ENCODE measurements around the gene RNF141.
A peak's percentile ranks its signal among the peaks of the same experiment; 100 is the strongest.

RNF141 gene, protein sequence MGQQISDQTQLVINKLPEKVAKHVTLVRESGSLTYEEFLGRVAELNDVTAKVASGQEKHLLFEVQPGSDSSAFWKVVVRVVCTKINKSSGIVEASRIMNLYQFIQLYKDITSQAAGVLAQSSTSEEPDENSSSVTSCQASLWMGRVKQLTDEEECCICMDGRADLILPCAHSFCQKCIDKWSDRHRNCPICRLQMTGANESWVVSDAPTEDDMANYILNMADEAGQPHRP

DNA sequence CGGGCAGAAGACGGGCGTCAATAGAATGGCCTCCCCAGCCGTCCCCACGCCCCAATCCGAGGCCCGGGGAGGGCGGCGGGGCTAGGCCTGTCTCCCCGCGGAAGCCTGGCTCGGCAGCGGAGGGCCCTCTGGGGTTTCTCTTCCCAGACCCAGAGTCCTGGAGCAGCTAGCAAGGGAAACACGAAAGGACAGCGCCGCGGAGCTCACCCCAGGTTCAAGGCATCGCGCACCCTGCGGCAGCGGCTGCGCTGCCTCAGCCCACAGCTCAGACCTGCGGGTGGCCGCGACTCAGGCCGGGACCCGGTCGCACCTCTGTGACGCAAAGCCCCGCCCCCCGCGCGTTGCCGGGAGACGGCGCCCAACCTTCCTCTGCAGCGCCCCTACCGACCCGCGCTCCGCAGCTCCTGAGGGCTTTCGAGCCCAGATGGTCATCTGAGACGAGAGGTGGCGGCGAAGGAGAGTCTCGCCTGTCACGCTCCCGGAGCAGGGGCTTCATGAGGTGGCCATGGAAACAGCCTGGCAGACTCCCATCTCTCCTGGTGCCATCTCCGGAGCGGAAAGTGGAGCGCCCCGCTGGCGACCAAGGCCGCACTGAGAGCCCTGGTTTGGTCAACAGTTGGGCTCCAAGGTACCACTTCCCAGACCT lies at the start of gene RNF141:
RNF141 (minus strand) TSS at position 273 of the 646 bp plus-strand sequence. CDS start 7,029 bp downstream, outside the sequence.
- peak; percentile 74 for DNase-seq

DNA sequence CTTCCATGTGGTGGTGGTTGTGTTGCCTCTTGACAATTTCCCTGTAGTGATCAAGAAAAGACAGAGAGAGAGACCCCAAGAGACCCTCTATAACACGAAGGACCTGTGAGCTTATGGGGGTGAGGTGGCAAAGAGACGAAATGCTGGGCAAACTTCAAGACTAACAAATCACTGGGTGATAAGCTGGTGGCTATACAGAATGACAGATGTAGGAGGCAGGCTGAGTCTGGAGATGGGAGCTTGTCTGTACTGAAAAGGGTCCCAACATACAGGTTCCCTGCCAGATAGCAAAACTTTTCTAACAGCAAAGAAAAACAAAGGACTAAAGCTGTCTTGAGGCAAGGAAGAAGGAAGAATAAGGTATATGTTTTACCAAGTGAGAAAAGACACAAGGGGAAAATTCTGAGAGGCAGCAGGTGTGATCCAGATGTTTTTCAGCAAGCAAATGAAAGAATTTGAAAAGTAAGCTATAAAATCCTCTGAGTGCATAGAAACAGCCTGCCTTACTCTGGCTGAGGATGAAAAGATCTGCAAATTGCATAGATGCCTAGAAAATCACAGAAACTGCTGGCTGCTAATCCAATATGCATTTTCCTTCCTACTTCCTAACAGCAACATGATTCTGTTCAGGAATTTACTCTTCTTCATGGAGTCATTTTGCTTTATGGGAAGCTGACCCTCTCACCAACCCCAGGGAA lies 49.4 kb upstream of the RNF141 start:
- no peak for DNase-seq

DNA sequence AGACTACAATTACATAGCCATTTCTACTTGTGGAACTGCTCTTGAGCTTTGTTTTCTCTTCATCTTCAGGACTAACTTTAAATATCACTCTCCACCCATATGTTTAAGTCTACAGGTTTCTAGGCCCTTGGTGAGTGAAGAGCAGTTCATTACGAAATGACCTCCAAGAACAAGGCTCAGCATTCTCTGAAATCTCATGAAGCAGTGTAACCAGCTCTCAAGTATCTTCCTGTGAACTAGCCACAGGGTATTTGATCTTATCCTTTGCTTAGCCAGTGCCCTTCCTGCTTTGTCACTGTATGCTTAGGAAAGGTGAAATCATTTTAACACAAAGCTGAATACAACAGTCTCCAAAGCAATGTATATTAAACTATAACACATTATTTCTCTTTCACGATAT lies 47.9 kb upstream of the RNF141 start:
- no peak for DNase-seq

DNA sequence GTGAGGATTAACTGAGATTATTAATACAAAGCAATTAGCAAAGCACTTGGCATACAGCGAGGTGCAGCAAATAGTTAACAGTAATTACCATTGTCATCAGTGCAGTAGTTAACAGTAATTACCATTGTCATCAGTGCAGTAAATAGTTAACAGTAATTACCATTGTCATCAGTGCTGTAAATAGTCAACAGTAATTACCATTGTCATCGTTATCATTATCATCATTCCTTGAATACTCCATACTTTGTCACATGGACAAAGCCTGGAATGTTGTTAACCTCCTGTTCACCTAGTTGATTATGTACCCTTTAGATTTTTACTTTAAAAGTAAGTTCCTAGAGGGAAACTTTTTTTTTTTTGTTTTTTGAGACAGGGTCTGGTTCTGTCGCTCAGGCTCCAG lies 47.0 kb upstream of the RNF141 start:
- DNase-seq = no peak

DNA sequence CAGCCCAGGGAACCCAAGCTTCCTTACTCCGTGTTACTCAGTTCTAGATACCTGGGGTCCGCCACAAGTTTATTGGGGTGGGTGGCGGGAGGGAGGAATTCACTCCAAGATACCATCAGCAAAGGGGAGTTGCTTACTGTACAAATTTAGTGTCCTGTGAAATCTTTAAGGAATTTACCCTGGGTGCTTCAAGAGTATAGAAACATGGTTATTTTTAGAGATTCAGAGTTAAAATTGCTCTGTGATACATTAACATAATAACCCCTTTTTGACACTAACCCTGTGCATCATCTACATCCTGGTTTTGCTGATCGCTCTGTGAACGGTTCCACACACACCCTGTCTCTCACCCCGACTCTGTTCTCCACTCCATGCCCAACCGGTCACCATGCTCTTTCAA lies 46.4 kb upstream of the RNF141 start:
- DNase-seq = no peak

DNA sequence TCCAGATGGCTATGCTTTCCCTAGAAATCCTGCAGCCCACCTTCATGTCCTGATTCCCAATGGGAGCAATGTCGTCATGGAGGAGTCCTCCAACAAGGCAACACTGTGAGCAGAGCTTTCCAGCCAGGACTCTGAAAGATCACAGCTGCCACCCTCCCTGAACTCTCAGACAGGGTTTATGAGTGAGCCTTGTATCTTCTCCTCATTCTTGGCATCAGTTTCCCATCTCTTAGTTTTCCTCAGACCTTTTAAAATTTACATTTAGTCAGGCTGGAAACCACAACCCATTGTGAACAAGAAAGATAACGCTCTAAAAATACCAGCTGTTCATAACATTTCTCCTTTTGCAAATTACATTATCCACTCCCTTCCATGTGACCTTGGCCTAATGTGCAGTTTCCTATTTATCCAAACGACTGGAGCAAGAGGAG lies 43.1 kb upstream of the RNF141 start:
- no peak for DNase-seq

DNA sequence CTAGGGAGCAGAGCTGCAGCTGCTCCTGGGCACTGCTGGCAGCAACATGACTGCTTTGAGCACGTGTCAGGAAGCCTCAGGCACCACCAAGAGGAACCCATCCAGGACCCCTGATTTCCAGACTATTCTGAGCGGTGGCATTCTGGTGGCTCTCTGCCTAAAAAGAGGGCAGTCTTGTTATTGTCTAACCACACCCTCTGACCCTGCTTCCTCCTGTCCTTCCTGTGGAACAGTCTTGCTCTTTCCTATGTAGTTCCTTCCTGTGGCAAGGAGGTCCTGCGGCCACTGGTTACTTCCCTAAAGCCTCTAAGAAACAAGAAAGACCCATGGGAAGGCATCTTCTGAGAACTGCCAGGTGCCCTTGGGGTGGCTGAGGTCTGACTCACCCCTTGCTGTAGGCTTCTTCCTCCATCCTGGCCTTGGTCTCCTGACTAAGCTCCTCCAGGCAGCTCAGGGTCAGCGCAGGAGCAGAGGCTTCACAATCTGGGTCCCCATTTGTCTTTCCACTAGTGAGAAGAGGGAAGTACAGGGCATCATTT lies 40.6 kb upstream of the RNF141 start:
- no peak for DNase-seq

DNA sequence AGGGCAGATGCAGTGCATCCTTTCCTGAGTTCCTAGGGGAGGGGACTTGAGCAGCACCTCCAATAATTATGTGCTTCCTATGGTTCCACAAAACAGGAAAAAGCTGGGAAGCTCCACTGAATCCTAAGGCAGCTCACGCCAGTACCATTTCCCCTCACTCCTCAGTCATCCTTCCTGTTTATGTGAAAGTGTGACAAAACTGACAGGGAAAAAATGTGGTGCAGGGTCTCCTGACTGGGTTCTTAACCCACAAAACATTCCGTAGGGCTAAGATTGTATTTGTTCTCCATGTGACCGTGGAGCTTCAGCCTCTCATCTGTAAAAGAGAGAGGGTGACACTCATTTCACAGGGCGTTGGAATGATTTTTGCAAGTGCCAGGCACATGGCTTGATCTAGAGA lies 39.6 kb upstream of the RNF141 start:
- DNase-seq = no peak

DNA sequence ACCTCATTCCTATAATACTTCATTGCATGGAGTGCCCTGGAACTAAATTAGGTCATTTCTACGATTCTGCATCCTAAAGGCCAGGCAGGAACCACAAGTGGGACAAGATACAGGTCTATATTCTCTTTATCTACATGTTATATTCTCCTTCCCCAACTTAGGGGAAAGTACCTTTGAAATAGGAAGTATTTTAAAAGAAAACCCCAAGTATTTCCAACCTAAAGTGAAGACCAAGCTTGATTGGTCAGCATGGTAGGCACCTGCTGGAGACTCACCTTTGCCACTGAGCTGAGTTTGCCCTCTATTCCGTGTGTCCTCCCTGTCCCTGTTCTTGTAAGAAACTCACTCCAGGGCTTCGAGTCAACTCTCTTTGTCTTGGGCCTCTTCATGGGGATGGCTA lies 38.7 kb upstream of the RNF141 start:
- no peak for DNase-seq

DNA sequence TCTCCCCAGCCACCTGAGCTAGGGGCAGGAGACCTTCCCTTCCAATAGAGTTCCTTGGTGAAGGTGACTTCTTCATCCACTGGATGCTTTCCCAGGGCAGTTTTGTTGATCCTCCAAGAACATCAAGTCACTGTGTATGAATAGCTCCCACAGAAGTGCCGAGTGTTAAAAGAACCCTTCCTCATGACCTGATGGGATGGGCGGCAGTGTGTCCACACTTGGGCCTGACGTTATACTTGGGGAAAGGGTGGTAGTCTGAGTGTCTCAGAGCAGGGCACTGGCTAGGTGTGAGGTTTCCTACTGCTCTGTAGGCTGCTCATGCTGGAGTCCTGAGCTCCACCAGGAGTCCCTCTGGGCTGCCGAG lies 35.0 kb upstream of the RNF141 start:
- DNase-seq = no peak

DNA sequence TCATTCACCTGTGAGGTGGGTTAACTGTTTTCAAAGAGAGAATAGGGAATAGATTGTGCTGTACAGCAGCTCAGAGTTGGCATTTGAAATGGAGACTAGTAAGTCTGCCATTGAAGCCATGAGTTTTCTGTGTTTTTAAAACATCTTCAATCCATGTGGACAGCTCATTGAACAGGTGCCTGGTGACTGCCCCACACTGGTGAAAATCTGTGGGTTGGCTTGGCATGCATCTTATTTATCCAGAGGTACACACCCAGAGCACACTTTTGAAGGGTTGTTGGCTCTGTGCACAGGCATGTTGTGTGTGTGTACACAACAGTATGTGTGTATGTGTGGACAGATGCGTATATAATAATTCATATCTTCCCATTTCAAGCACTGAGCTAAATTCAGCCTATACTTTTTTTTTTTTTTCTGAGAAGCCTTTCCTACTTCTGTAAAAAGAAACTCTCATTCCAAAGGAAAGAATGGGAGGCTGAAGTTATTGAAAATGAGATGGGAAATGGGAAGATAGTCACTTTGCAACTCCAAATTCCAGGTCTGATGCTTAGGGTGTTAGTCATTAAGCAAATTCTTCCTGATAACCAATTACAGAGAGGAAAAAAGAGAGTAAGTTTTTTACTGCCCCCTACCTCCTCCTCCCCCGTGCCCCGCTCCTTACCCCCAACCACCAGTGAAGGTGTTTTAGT lies 34.5 kb upstream of the RNF141 start:
- DNase-seq = no peak

DNA sequence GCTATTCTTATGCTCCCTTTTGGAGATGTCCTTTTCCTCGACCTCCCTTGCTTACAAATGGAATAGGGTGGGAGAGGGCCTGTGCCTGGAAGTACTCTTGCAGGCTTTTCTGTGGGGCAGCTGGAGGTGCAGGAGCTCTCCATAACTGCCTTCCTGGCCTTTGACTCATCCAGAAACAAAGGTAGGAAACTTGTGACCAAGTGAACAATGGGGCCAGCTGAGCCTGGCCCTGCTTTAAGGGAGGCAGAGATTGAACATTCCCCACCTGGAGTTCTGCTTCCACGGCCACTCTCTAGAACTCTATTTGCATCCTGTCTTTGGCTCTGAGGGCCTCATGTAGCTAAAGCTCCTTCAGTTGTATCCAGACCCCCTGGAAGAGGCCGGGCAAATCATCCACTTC lies 32.6 kb upstream of the RNF141 start:
- DNase-seq = no peak

DNA sequence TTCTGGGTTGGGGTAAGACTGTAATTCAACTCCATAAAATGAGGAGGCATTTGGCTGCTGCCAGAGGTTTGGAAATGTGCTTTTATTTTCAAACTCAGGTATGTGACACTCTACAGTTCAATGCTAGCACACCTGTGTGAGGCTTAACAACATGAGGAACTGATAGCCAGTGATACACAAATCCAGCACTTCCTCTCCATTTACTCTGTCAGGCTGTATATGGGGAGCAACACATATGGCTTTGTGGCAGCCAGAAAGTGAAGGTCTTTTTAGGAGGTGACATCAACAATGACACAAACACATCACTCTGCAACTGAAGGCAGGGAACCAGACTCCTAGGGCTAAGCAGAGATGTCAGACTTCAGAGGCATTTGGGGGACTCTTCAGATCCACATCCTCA lies 32.0 kb upstream of the RNF141 start:
- DNase-seq = no peak

DNA sequence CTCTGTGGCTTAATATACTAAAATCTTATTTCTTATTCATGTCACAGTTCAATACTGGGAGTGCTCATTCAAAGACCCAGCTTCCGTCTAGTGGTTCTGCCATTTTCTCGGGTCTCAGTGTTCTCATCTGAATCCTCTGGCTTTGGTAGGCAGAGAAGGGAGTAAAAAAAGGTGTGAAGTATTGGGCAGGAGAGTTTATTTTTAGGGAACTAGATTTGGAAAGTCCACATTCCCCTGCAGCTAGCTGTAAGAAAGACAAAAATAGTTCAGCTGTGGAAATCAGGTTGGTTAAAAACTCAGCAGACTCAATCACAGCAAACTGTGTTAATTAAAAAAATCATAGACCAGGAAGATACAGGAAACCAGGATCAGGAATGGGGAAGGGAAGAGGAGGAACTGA lies 31.5 kb upstream of the RNF141 start:
- DNase-seq = no peak

DNA sequence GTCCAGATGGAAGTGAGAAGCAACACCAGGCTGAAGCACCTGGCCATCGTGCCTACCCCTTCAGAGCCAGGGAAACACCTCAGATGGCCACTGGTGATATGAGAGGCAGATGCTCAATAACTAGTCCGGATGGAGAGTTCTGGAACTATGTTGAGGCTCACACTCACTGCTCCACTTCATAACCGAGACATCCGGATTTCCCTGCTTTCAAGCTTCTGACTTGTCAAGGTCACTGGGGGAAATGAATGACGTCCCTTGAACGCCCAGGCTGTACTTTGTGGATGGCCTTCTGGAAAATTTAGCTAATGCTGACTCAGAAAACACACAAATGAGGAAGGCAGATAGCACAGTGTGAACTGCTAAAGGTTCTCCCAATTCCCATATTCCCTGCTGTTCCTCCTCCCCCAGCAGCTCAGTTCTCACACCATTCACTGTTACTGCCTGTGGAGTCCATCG lies 27.5 kb upstream of the RNF141 start, which contains the start of gene LYVE1:
LYVE1 (minus strand) TSS at position 180 of the 456 bp plus-strand sequence; CDS start at position 47, 133 bp downstream.
- no peak for DNase-seq

DNA sequence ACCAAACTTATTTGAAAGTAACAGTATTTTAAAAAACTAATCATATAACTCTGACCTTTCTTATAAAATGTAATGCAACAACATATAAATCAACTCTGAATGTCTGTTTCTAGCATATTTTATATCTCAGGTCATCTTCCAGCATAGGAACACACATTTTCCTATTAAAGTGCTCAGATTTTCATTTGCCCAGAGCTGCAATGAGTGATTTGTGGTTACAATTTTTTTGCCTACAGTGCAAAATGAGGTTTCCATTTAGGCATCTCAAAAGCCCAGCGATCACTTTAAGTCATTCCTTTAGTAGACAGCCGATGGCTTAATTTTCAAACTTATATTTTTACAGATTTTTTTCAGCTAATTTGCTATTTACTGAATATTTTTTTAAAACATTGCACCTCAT lies 26.5 kb upstream of the RNF141 start:
- no peak for DNase-seq

DNA sequence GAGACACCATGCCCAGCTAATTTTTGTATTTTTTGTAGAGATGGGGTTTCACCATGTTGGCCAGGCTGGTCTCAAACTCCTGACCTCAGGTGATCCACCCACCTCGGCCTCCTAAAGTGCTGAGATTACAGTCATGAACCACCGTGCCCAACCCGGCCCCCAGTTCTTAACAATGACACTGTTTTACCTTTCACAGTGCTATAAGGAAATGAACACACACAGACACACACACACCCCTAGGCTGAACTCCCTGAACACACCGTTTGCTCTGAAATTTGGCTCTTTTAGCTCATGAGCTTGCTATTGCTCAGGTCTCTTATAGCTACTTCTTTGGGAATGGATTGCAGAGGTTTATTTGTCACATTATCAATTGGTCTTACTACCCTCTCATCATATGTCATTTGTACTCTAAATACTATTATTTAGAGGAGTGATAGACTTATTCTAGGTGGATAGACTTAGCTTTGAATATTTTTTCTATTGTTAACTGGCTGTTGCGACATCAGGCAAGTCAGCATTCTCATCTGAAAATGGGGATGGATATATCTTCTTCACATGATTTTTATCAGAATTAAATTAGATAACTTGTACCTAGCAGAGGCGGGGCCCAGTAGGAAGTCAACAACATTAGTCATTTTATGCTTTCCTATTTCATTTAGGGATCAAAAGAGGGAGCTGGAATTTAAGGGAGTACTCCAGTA lies 25.4 kb upstream of the RNF141 start:
- no peak for DNase-seq

DNA sequence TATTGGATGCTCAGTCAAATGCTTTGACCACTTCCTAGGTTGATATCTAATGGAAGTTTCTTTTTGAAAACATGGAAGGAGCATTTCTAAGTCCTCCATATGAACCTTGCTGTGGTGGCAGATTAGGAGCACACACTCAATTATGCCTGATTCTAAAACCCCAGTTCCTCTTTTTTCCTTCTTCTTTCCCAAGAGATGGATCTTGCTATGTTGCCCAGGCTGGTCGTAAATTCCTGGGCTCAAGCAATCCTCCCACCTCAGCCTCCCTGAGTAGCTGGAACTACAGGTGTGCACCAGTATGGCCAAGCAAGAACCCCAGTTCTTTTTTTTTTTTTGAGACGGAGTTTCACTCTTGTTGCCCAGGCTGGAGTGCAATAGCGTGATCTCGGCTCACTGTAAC lies 24.5 kb upstream of the RNF141 start:
- no peak for DNase-seq

DNA sequence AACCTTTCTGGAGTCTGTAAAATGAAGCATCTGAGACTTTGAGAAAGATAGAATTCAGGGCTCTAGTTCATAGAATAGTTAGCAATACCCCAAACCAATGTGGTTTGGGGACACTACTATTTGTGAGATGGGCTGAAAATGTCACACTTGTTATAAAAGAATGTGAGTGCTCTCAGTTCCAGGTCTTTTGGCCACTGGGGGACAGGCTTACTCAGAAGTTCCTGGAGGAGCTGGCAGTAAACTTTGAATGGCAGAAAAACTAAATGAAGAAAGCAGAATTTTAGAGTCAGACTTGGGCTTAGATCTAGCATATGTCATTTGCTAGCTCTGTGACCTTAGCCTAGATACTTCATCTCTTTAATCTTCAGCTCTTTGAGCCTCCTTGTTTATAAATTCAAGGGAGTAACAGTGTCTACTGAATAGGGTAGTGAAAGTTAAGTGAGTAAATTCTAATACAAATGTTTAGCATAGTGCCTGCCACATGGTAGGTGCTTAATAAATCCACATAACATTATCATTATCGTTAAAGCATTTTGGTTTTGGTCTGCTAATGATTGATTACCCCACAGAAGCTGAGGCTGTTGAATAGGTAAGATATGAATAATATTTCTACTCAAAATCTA lies 23.8 kb upstream of the RNF141 start:
- DNase-seq = no peak

DNA sequence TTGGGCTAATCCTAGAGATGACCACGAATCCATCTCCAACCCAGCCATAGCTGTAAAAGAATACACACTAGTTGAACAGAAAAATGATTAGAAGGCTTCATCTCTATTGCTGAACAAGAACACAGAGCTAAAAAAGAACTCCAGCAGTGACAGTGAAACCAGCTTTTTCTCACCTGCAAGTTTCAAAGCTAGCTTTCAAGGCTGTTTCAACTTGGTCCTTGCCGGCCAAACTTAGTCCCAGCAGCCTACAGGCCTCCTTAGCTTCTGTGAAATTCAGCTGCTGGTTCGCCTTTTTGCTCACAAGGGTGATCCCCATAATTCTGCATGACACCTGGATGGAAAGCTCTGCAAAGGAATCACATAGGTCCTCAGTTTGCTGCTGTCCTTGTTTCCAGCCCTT lies 23.0 kb upstream of the RNF141 start:
- no peak for DNase-seq

DNA sequence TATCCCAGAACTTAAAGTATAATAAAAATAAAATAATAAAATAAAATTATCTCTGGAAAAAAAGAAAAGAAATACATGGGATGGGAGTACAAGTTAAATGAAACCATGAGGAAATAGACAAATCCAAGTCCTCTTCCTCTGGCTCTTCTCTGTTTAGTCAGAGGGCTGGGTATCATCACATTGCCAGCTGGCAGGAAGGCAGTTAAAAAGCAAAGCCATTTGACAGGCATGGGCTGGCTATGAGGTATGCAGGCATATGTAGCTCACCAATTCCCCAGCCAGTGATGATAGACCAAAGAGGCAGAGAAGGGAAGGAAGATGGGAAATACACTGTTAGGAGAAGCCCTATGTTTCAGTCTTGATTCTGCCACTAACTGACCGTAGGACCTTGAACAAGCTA lies 21.0 kb upstream of the RNF141 start:
- DNase-seq = no peak
